HL-60 (cell line): ENCODE results near the gene LGALS3.
A peak's percentile ranks its signal among the peaks of the same experiment; 100 is the strongest.

Experiments used
- DNase-seq, 2 experiments: peaks; one replicate each; pipeline ENCODE4 v3.0.0-alpha.2; 2010 to 2020; ENCODE audit warnings: low read depth in 1 of 2, low spot score in 1 of 2
- H3K27ac ChIP-seq: fragments of 250-450 bp; sonication (Bioruptor Pico); replicated peaks from 2 replicates; pipeline ENCODE4 v1.5.1; 2020; ENCODE audit warnings: mild to moderate bottlenecking, moderate library complexity
- H3K27me3 ChIP-seq: fragments of 250-450 bp; sonication (Bioruptor Pico); 2 replicates; pipeline ENCODE4 v1.5.1; 2021; ENCODE audit warnings: mild to moderate bottlenecking, moderate library complexity; ENCODE audit not compliant: insufficient read depth, poor library complexity, severe bottlenecking
- H3K4me3 ChIP-seq: replicated peaks from 2 replicates; pipeline ENCODE4 v1.5.1; 2011; ENCODE audit warnings: mild to moderate bottlenecking, control low read depth, low read length; ENCODE audit not compliant: insufficient read depth
- CTCF ChIP-seq: IDR thresholded peaks from one replicate; pipeline ENCODE4 v1.5.1; 2011; ENCODE audit warnings: low read length, control low read depth, inconsistent platforms; ENCODE audit not compliant: insufficient read depth
- GABPA ChIP-seq: IDR thresholded peaks from 2 replicates; pipeline ENCODE4 v1.6.1; 2012; ENCODE audit warnings: low read depth
- POLR2AphosphoS5 ChIP-seq: IDR thresholded peaks from 2 replicates; pipeline ENCODE4 v1.6.1; 2012; ENCODE audit warnings: low read depth
- REST ChIP-seq: IDR thresholded peaks from 2 replicates; pipeline ENCODE4 v1.6.1; 2012; ENCODE audit warnings: low read depth; ENCODE audit not compliant: insufficient replicate concordance
- SPI1 ChIP-seq: IDR thresholded peaks from 2 replicates; pipeline ENCODE4 v1.6.1; 2012; ENCODE audit warnings: low read depth, mild to moderate bottlenecking, borderline replicate concordance

Gene LGALS3

GRCh38 chr14:55139141-55139540 lies 10.1 kb downstream of the LGALS3 start:
- no peak overlapping the region for H3K4me3 ChIP-seq
- DNase-seq: peak in 1 of 2 experiments; percentile 56
- H3K27ac ChIP-seq: no peak overlapping the region
- TF ChIP-seq SPI1 (peak; percentile 17; the same call in 1 of the 2 replicates), REST (no peak)
- H3K27me3 ChIP-seq: no peaks in the 10 kb centered on the region

GRCh38 chr14:55139696-55140509 lies 10.9 kb downstream of the LGALS3 start:
- DNase-seq: no peak
- no peak for TF ChIP-seq SPI1
- no peak for TF ChIP-seq POLR2AphosphoS5
- no peak for TF ChIP-seq REST
- TF ChIP-seq CTCF: no peak
- TF ChIP-seq GABPA: no peak
- H3K27ac ChIP-seq: no peak overlapping the region
- H3K27me3 ChIP-seq: no peaks in the 10 kb centered on the region
- no peak overlapping the region for H3K4me3 ChIP-seq

- TF ChIP-seq POLR2AphosphoS5: no peak
- no peak for TF ChIP-seq CTCF
- DNase-seq: no peak
- H3K27me3 ChIP-seq: no peaks in the 10 kb centered on the region
- no peak overlapping the region for H3K27ac ChIP-seq
- no peak overlapping the region for H3K4me3 ChIP-seq
Observed at GRCh38 chr14:55141825-55142224, 12.8 kb downstream of the LGALS3 start.

- Histone ChIP-seq H3K4me3 (no peak overlapping the region), H3K27me3 (no peaks in the 10 kb centered on the region), H3K27ac (no peak overlapping the region)
- no peak for TF ChIP-seq REST
- TF ChIP-seq GABPA: no peak
- TF ChIP-seq POLR2AphosphoS5: no peak
- TF ChIP-seq SPI1: no peak
- no peak for DNase-seq
Observed at GRCh38 chr14:55142466-55142865, 13.4 kb downstream of the LGALS3 start.
